ENCODE measurements around the gene ETV1. TPM values are rescaled to one million over a fixed set of nuclear protein-coding genes. Genes with fewer than 3 reads are reported as not detected.

ETV1 gene
- total RNA-seq, 5 donors from 2014 or later (not counting 1 experiment from before 2014, with no cell fraction given), result 0.26 to 0.58 (median 0.38) TPM; not detected in 1

DNA sequence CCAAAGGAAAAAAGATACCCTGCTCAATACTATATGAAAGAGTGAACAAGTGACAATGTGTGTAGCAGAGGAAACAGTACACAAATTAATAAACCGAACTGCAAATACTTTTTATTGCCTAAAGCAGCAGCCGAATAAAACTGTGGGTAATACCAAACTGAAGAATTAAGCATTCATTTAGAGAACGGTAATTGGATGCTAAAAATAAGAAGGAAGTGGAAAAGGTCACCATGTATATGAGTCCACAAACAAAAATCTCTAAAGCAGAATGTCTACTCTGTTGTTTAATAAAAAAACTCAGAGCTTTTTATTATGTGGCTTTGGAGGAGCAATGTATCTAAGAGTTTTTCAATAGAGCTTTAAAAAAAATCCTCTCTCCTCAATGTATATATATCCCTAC is 87.9 kb downstream of the ETV1 start:
- H3K36me3 Mint-ChIP-seq, result no peaks in the 10 kb centered on the region

DNA sequence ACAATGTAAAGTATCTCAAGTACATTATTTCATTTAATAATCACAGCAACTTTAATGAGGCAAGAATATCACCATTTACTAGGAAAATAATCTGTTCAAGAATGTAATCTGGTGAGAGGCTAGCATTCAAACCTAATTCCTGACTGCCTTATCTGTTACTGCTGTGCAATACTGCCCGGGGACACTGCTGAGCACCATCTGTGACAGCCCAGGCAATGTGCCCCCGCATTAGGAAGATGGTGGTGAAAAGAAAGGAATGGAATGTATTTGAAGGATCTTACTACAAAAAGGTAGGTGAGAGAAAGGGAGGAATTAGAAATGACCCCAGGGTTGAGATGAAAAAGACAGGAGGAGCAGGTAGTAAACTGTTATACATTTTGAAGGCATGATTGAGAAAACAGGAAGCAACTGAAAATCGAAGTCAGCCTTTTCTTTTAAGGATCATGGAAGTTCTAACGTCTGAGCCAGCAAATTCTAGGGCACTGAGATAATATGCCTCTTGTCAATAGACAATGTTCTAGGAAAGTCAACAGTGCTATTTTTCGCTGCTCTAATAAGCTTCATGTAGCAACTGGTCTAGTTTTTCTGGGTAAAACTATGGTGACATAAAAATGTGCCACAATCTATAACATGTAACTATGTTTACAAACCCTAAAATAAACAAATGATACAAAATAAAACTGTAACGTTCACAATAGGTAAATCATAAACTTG is 90.4 kb downstream of the ETV1 start:
- no peak overlapping the region for H3K27ac Mint-ChIP-seq
- 76% methylated on average over 4 of the region's 6 CpGs for WGBS (ENCODE audit: insufficient coverage)
- H3K9me3 Mint-ChIP-seq, result no peaks in the 10 kb centered on the region
- no peaks in the 10 kb centered on the region for H3K36me3 Mint-ChIP-seq
- H3K4me3 Mint-ChIP-seq, result no peak overlapping the region
- H3K27me3 Mint-ChIP-seq, result no peaks in the 10 kb centered on the region
- no peaks in the 10 kb centered on the region for H3K36me3 ChIP-seq (ENCODE audit: control insufficient read depth in 2 of 2, extremely low read depth in 1 of 2, insufficient read depth in 1 of 2, low read length in 1 of 2)
- CTCF ChIA-PET, result interaction anchor here in 1 of 2 donors (0.7 kb wide), 1 partner anchor 46 kb away, joined by 3 read pairs; no protein-coding TSS in a partner anchor
- no peaks in the 10 kb centered on the region for H3K4me1 ChIP-seq (ENCODE audit: control insufficient read depth in 1 of 2, extremely low read depth in 1 of 2, insufficient read depth in 2 of 2, low read length in 2 of 2)
- H3K4me1 Mint-ChIP-seq, result peaks cover 0 to 3% (median 0%) of the 10 kb centered on the region in 3 donors
- H3K27me3 ChIP-seq (replicated peaks in 1 of 2; ENCODE audit: control insufficient read depth in 2 of 2, extremely low read depth in 1 of 2, insufficient read depth in 2 of 2, low read length in 1 of 2), result no peaks in the 10 kb centered on the region
- H3K4me3 ChIP-seq (ENCODE audit: control insufficient read depth in 1 of 2, extremely low read depth in 1 of 2, low read length in 1 of 2), result no peak overlapping the region
- no peak for DNase-seq
- H3K9me3 ChIP-seq, result no peaks in the 10 kb centered on the region
- no peak for ATAC-seq (replicated peaks in 1 of 4)
- H3K27ac ChIP-seq (ENCODE audit: low read length), result no peak overlapping the region
- POLR2A ChIA-PET, result no interaction called here

More for the DNA sequence above, 87.9 kb downstream of the ETV1 start:
- ChIA-PET POLR2A (no interaction called here), CTCF (no interaction called here)
- WGBS (ENCODE audit: insufficient coverage), result no CpG with 5 or more reads among the region's 3 CpGs
- H3K4me1 ChIP-seq (ENCODE audit: control insufficient read depth in 1 of 2, extremely low read depth in 1 of 2, insufficient read depth in 2 of 2, low read length in 2 of 2), result no peaks in the 10 kb centered on the region
- H3K9me3 Mint-ChIP-seq, result no peaks in the 10 kb centered on the region
- no peak overlapping the region for H3K27ac Mint-ChIP-seq
- H3K27ac ChIP-seq (ENCODE audit: low read length), result no peak overlapping the region
- H3K4me3 ChIP-seq (ENCODE audit: control insufficient read depth in 1 of 2, extremely low read depth in 1 of 2, low read length in 1 of 2), result no peak overlapping the region
- no peaks in the 10 kb centered on the region for H3K27me3 ChIP-seq (replicated peaks in 1 of 2; ENCODE audit: control insufficient read depth in 2 of 2, extremely low read depth in 1 of 2, insufficient read depth in 2 of 2, low read length in 1 of 2)
- H3K4me1 Mint-ChIP-seq, result peaks cover 0 to 16% (median 9%) of the 10 kb centered on the region in 3 donors
- ATAC-seq (replicated peaks in 1 of 4) (no peak), DNase-seq (no peak)
- H3K36me3 ChIP-seq (ENCODE audit: control insufficient read depth in 2 of 2, extremely low read depth in 1 of 2, insufficient read depth in 1 of 2, low read length in 1 of 2), result no peaks in the 10 kb centered on the region
- H3K27me3 Mint-ChIP-seq, result no peaks in the 10 kb centered on the region
- no peak overlapping the region for H3K4me3 Mint-ChIP-seq
- H3K9me3 ChIP-seq, result no peaks in the 10 kb centered on the region

DNA sequence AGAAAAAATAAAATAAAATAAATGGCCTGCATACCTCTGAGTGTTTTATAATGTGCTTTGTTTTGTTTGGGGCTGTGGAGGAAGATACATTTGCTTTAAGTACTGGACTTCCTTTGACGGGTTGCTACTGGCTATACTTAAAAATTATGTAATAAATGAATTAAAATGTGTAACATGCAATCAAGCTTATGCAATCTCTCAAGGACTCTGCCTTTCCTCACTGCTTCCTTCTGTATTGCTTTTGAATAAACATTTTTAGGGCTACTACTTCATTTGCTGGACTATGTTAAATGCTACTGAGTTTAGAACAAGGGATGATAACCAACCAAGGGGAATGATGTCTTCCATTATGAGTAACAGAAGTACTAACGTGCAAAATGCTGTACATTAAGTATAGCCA is 91.6 kb downstream of the ETV1 start:
- Histone ChIP-seq H3K9me3 (no peaks in the 10 kb centered on the region), H3K27ac (ENCODE audit: low read length) (no peak overlapping the region), H3K4me1 (ENCODE audit: control insufficient read depth in 1 of 2, extremely low read depth in 1 of 2, insufficient read depth in 2 of 2, low read length in 2 of 2) (no peaks in the 10 kb centered on the region), H3K27me3 (replicated peaks in 1 of 2; ENCODE audit: control insufficient read depth in 2 of 2, extremely low read depth in 1 of 2, insufficient read depth in 2 of 2, low read length in 1 of 2) (no peaks in the 10 kb centered on the region), H3K4me3 (ENCODE audit: control insufficient read depth in 1 of 2, extremely low read depth in 1 of 2, low read length in 1 of 2) (no peak overlapping the region), H3K36me3 (ENCODE audit: control insufficient read depth in 2 of 2, extremely low read depth in 1 of 2, insufficient read depth in 1 of 2, low read length in 1 of 2) (no peaks in the 10 kb centered on the region)
- Mint-ChIP-seq H3K27me3 (no peaks in the 10 kb centered on the region), H3K4me1 (peaks cover 0 to 3% (median 0%) of the 10 kb centered on the region in 3 donors), H3K36me3 (no peaks in the 10 kb centered on the region), H3K9me3 (no peaks in the 10 kb centered on the region), H3K27ac (no peak overlapping the region), H3K4me3 (no peak overlapping the region)
- DNase-seq (no peak), ATAC-seq (replicated peaks in 1 of 4) (no peak)
- ChIA-PET POLR2A (no interaction called here), CTCF (no interaction called here)
- WGBS (ENCODE audit: insufficient coverage), result no CpG with 5 or more reads among the region's 2 CpGs

DNA sequence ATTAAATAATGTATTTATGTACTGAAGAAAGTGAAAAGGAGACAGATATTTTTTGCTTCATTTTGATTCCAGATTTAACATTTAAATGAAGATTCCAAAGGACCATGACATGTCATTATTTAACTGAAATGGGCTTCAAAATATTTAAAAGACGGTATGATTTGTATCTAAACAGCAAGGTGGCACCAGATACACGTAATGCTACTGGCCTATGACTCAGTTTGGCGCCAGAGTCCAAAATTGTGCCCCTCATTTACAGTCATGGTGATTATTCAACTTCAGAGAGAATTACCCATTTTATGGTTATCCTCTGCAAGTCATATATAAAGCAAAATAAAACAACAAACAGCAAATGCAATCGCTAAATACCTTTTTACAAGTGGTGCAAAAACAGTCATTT is 94.5 kb downstream of the ETV1 start:
- H3K4me3 ChIP-seq (ENCODE audit: control insufficient read depth in 1 of 2, extremely low read depth in 1 of 2, low read length in 1 of 2), result no peak overlapping the region
- 88% methylated on average over 3 of the region's 4 CpGs for WGBS (ENCODE audit: insufficient coverage)
- no peaks in the 10 kb centered on the region for H3K9me3 Mint-ChIP-seq

DNA sequence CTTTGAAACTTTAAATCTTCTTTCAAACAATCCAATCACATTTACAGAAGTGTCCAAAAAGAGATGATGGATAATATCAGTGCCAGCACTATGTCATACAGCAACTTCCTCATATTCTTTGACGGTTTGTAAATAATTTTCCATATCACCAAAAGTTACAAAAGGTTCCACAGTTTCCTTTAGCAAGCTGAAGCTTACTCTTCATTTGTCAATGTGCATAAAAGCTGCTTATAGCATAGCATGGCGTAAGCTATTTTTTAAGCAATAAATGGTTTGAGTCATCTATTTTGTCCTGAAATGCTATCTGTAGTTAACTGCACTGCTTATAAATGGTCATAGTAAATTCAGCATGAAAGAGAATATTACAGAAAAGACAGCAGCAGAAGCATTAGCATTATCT is 95.1 kb downstream of the ETV1 start:
- no peak for ATAC-seq (replicated peaks in 1 of 4)
- Mint-ChIP-seq H3K4me1 (peaks cover 0 to 3% (median 0%) of the 10 kb centered on the region in 3 donors), H3K36me3 (no peaks in the 10 kb centered on the region), H3K27ac (no peak overlapping the region), H3K4me3 (no peak overlapping the region), H3K27me3 (no peaks in the 10 kb centered on the region), H3K9me3 (no peaks in the 10 kb centered on the region)
- H3K27me3 ChIP-seq (replicated peaks in 1 of 2; ENCODE audit: control insufficient read depth in 2 of 2, extremely low read depth in 1 of 2, insufficient read depth in 2 of 2, low read length in 1 of 2), result no peaks in the 10 kb centered on the region
- no peak overlapping the region for H3K27ac ChIP-seq (ENCODE audit: low read length)
- H3K4me3 ChIP-seq (ENCODE audit: control insufficient read depth in 1 of 2, extremely low read depth in 1 of 2, low read length in 1 of 2), result no peak overlapping the region
- no peak for DNase-seq
- 33% methylated on average over 1 of the region's 2 CpGs for WGBS (ENCODE audit: insufficient coverage)
- H3K9me3 ChIP-seq, result no peaks in the 10 kb centered on the region
- H3K4me1 ChIP-seq (ENCODE audit: control insufficient read depth in 1 of 2, extremely low read depth in 1 of 2, insufficient read depth in 2 of 2, low read length in 2 of 2), result no peaks in the 10 kb centered on the region
- CTCF ChIA-PET, result interaction anchor here in 1 of 2 donors (0.6 to 0.7 kb wide), 2 partner anchors 20 to 632 kb away, joined by 4 to 7 read pairs; no protein-coding TSS in a partner anchor
- POLR2A ChIA-PET, result no interaction called here
- H3K36me3 ChIP-seq (ENCODE audit: control insufficient read depth in 2 of 2, extremely low read depth in 1 of 2, insufficient read depth in 1 of 2, low read length in 1 of 2), result no peaks in the 10 kb centered on the region

More for the DNA sequence above, 94.5 kb downstream of the ETV1 start:
- Histone ChIP-seq H3K4me1 (ENCODE audit: control insufficient read depth in 1 of 2, extremely low read depth in 1 of 2, insufficient read depth in 2 of 2, low read length in 2 of 2) (no peaks in the 10 kb centered on the region), H3K9me3 (no peaks in the 10 kb centered on the region), H3K36me3 (ENCODE audit: control insufficient read depth in 2 of 2, extremely low read depth in 1 of 2, insufficient read depth in 1 of 2, low read length in 1 of 2) (no peaks in the 10 kb centered on the region), H3K27me3 (replicated peaks in 1 of 2; ENCODE audit: control insufficient read depth in 2 of 2, extremely low read depth in 1 of 2, insufficient read depth in 2 of 2, low read length in 1 of 2) (no peaks in the 10 kb centered on the region), H3K27ac (ENCODE audit: low read length) (no peak overlapping the region)
- Mint-ChIP-seq H3K4me1 (peaks cover 0 to 3% (median 0%) of the 10 kb centered on the region in 3 donors), H3K27ac (no peak overlapping the region), H3K4me3 (no peak overlapping the region), H3K27me3 (no peaks in the 10 kb centered on the region), H3K36me3 (no peaks in the 10 kb centered on the region)
- no peak for DNase-seq
- POLR2A ChIA-PET, result no interaction called here
- CTCF ChIA-PET, result no interaction called here
- ATAC-seq (replicated peaks in 1 of 4), result no peak

DNA sequence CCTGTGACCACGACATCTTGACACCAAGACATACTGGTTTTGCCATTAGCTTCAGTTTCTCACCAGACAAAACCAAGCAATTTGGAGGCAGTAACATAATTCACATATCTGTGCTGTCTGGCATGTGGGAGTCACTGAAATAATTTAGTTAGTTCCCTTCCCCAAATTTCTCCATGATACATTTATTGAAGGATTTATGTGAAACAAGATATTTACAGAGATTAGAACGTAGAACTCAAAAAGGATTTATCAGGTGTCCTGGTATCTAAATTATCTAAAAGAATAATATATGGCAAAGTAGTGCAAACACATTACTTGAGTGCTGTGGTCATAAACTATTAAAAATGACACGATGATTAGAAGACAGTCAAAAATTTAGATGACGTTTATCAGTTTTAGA is 98.7 kb downstream of the ETV1 start:
- Mint-ChIP-seq H3K4me1 (no peaks in the 10 kb centered on the region), H3K36me3 (no peaks in the 10 kb centered on the region), H3K4me3 (no peak overlapping the region), H3K27me3 (no peaks in the 10 kb centered on the region), H3K9me3 (peaks cover 0 to 3% (median 0%) of the 10 kb centered on the region in 3 donors), H3K27ac (no peak overlapping the region)
- no peak overlapping the region for H3K4me3 ChIP-seq (ENCODE audit: control insufficient read depth in 1 of 2, extremely low read depth in 1 of 2, low read length in 1 of 2)
- no peak for ATAC-seq (replicated peaks in 1 of 4)
- ChIA-PET POLR2A (no interaction called here), CTCF (no interaction called here)
- H3K9me3 ChIP-seq, result no peaks in the 10 kb centered on the region
- no CpG with 5 or more reads among the region's 4 CpGs for WGBS (ENCODE audit: insufficient coverage)
- no peaks in the 10 kb centered on the region for H3K36me3 ChIP-seq (ENCODE audit: control insufficient read depth in 2 of 2, extremely low read depth in 1 of 2, insufficient read depth in 1 of 2, low read length in 1 of 2)
- H3K27me3 ChIP-seq (replicated peaks in 1 of 2; ENCODE audit: control insufficient read depth in 2 of 2, extremely low read depth in 1 of 2, insufficient read depth in 2 of 2, low read length in 1 of 2), result no peaks in the 10 kb centered on the region
- no peaks in the 10 kb centered on the region for H3K4me1 ChIP-seq (ENCODE audit: control insufficient read depth in 1 of 2, extremely low read depth in 1 of 2, insufficient read depth in 2 of 2, low read length in 2 of 2)
- H3K27ac ChIP-seq (ENCODE audit: low read length), result no peak overlapping the region
- no peak for DNase-seq

All from T-cell (primary cell).